ENCODE data around the gene COL6A2. TPM values are rescaled to one million over a fixed set of nuclear protein-coding genes. Genes with fewer than 3 reads are reported as not detected.
A peak's percentile ranks its signal among the peaks of the same experiment; 100 is the strongest.

COL6A2 gene
- polyA plus RNA-seq, 1 of the 3 experiments (the other 2 are of a cell fraction), result 108 TPM

- Histone ChIP-seq H3F3A (replicated peaks; ENCODE audit: insufficient read depth) (no peaks in the 10 kb centered on the region), H3K9me3 (no peaks in the 10 kb centered on the region), H3K4me2 (no peak overlapping the region), H3K4me3 (ENCODE audit: low read depth in 2 of 2, low read length in 1 of 2) (no peak overlapping the region), H3K36me3 (replicated peaks in 1 of 2; ENCODE audit: control insufficient read depth in 1 of 2, insufficient read depth in 2 of 2, low read length in 1 of 2) (peaks cover 0 to 12% of the 10 kb centered on the region in 2 experiments), H2AFZ (ENCODE audit: low read depth) (no peak overlapping the region), H4K20me1 (ENCODE audit: insufficient read depth) (no peaks in the 10 kb centered on the region), H3K4me1 (ENCODE audit: control insufficient read depth in 1 of 2, insufficient read depth in 2 of 2, low read depth in 1 of 2, low read length in 1 of 2) (peaks cover 0 to 41% of the 10 kb centered on the region in 2 experiments; a peak in 1 of 4 replicates), H3K27ac (ENCODE audit: low read depth in 2 of 2, low read length in 1 of 2) (peak overlapping the region in 1 of 2 experiments; percentile 94; a peak in 2 of 4 replicates), H3K79me2 (ENCODE audit: insufficient read depth) (no peaks in the 10 kb centered on the region), H3K9ac (no peak overlapping the region), H3K9me2 (no peaks in the 10 kb centered on the region), H3K27me3 (ENCODE audit: insufficient read depth) (no peaks in the 10 kb centered on the region)
- TF ChIP-seq JUND (IDR thresholded peaks at IDR 0.05) (no peak), FOXJ3 (CRISPR knock-in tag; IDR thresholded peaks at IDR 0.05) (peak; percentile 74; the same call in 1 of the 2 replicates), FOXM1 (IDR thresholded peaks at IDR 0.05; ENCODE audit: low read depth) (no peak), MEF2A (IDR thresholded peaks at IDR 0.05; ENCODE audit: borderline replicate concordance, low read depth) (no peak), NFIC (IDR thresholded peaks at IDR 0.05; ENCODE audit: borderline replicate concordance) (no peak), EZH2phosphoT487 (IDR thresholded peaks at IDR 0.05; ENCODE audit: borderline replicate concordance, low read depth) (no peak), POLR2AphosphoS5 (IDR thresholded peaks at IDR 0.05; ENCODE audit: low read depth, low read length) (no peak), ELF1 (IDR thresholded peaks at IDR 0.05) (no peak), SMC3 (IDR thresholded peaks at IDR 0.05; ENCODE audit: low read depth, low read length) (no peak), CHD2 (IDR thresholded peaks at IDR 0.05; ENCODE audit: low read length, partially characterized antibody) (peak; percentile 25), RXRA (IDR thresholded peaks at IDR 0.05; ENCODE audit: borderline replicate concordance, low read depth) (no peak), MXI1 (IDR thresholded peaks at IDR 0.05; ENCODE audit: low read depth, low read length) (0 out of 2 replicates have a peak, but pooled peaks have one; percentile 27), ZBTB33 (IDR thresholded peaks at IDR 0.05; ENCODE audit: borderline replicate concordance, low read depth) (no peak), RAD21 (IDR thresholded peaks at IDR 0.05; ENCODE audit: low read length) (no peak), GATA2 (CRISPR knock-in tag; IDR thresholded peaks at IDR 0.05) (peak; percentile 94), EP300 (IDR thresholded peaks at IDR 0.05; ENCODE audit: borderline replicate concordance in 1 of 2, low read depth in 1 of 2, low read length in 1 of 2) (peak in 1 of 2 experiments; percentile 58; a peak in 2 of 4 replicates), IRF3 (IDR thresholded peaks at IDR 0.05; ENCODE audit: low read depth, low read length) (no peak)
- TF ChIP-seq, protein P1, sequence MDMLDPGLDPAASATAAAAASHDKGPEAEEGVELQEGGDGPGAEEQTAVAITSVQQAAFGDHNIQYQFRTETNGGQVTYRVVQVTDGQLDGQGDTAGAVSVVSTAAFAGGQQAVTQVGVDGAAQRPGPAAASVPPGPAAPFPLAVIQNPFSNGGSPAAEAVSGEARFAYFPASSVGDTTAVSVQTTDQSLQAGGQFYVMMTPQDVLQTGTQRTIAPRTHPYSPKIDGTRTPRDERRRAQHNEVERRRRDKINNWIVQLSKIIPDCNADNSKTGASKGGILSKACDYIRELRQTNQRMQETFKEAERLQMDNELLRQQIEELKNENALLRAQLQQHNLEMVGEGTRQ (IDR thresholded peaks at IDR 0.05; ENCODE audit: borderline replicate concordance, low read depth, low read length), result no peak
- TF ChIP-seq, protein P2, sequence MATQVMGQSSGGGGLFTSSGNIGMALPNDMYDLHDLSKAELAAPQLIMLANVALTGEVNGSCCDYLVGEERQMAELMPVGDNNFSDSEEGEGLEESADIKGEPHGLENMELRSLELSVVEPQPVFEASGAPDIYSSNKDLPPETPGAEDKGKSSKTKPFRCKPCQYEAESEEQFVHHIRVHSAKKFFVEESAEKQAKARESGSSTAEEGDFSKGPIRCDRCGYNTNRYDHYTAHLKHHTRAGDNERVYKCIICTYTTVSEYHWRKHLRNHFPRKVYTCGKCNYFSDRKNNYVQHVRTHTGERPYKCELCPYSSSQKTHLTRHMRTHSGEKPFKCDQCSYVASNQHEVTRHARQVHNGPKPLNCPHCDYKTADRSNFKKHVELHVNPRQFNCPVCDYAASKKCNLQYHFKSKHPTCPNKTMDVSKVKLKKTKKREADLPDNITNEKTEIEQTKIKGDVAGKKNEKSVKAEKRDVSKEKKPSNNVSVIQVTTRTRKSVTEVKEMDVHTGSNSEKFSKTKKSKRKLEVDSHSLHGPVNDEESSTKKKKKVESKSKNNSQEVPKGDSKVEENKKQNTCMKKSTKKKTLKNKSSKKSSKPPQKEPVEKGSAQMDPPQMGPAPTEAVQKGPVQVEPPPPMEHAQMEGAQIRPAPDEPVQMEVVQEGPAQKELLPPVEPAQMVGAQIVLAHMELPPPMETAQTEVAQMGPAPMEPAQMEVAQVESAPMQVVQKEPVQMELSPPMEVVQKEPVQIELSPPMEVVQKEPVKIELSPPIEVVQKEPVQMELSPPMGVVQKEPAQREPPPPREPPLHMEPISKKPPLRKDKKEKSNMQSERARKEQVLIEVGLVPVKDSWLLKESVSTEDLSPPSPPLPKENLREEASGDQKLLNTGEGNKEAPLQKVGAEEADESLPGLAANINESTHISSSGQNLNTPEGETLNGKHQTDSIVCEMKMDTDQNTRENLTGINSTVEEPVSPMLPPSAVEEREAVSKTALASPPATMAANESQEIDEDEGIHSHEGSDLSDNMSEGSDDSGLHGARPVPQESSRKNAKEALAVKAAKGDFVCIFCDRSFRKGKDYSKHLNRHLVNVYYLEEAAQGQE (IDR thresholded peaks at IDR 0.05; ENCODE audit: low read depth, low read length), result no peak
- TF ChIP-seq, protein P3, sequence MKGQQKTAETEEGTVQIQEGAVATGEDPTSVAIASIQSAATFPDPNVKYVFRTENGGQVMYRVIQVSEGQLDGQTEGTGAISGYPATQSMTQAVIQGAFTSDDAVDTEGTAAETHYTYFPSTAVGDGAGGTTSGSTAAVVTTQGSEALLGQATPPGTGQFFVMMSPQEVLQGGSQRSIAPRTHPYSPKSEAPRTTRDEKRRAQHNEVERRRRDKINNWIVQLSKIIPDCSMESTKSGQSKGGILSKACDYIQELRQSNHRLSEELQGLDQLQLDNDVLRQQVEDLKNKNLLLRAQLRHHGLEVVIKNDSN (IDR thresholded peaks at IDR 0.05; ENCODE audit: borderline replicate concordance, low read depth), result no peak
- DNase-seq, result peak; percentile 89
- POLR2A ChIA-PET, result interaction anchor here (0.6 to 1.9 kb wide), 6 partner anchors 13 to 489 kb away, joined by 3 to 10 read pairs (median 8); no protein-coding TSS in a partner anchor
- CTCF ChIA-PET, result interaction anchor here (1.0 to 3.4 kb wide), 6 partner anchors 11 to 159 kb away, joined by 3 to 28 read pairs (median 6); no protein-coding TSS in a partner anchor
- 74% methylated on average over 17 of the region's 23 CpGs for WGBS (ENCODE audit: low lambda C conversion rate)
Measured at GRCh38 chr21:46128106-46128932, 30.4 kb downstream of the COL6A2 start.

Measured in SK-N-SH (cell line).